IPS-11a (cell line): ENCODE data around the gene C3orf62.

Source experiments
- H3K4me3 ChIP-seq: one replicate; pipeline ENCODE4 v1.5.1; 2013; ENCODE audit warnings: low read depth, low read length, control low read depth

C3orf62 gene

GRCh38 chr3:49276475-49277382 lies at the start of gene C3orf62:
TSS of gene C3orf62 (minus strand) at chr3:49277232. CDS start at chr3:49276872, 360 bp downstream.
- peak within 1 kb of the TSS; percentile 10 for H3K4me3 ChIP-seq

DNA sequence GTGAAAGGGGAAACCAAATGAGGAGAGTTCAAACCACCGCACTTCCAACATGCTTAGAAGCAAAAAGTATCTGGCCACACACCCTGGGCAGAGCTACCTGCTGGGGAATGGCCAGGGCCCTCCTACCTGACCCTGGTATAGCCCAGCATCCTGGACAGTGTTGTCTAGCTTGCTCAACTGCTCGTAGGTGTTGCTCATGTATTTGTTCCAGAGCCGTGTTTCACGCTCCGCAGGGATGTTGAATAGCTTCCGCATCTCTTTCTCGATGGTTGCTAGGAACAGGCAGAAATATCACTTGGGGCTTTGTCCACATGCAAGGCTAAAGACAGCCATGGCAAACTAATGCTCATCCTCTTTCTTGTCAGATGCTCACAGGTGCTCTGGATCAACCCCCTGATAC lies 47.7 kb upstream of the C3orf62 start:
- H3K4me3 ChIP-seq, result no peak overlapping the region

GRCh38 chr3:49316696-49317457 lies 39.8 kb upstream of the C3orf62 start:
- H3K4me3 ChIP-seq, result no peak overlapping the region

DNA sequence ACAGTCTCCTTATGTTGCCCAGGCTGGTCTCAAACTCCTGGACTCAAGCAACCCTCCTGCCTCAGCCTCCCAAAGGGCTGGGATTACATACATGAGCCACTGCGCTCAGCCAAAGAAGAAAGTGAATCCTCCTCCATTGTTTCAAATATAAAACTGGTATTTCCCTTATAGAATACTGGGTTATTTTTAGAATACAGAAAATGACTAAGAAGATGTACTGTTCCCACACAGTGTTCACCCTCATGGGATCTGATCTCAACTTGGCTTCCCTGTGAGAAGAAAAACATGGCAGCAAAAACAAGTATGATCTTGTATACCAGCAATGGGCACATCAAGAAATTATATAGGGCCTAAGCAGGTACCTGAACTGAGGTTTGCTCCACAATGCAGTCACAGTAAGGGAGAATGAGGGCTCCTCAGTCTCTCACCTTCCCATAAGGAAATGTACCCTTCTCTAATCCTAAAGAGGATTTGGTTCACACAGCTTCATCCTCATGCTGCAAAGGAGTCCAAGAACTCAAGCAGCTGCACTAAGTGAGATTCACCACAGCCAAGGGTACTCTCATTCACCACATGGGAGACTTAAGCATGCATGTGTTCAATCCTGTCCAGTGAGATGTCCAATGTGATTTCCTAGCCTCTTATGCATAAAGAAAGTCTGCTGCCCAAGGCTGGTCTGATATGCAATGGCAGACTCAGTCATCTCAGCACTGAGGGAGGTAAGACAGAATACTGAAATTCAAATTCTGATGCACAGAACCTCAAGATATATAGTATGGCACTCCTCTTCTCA lies 37.1 kb upstream of the C3orf62 start:
- H3K4me3 ChIP-seq, result no peak overlapping the region

- H3K4me3 ChIP-seq, result no peak overlapping the region
Observed at GRCh38 chr3:49311283-49311682, 34.3 kb upstream of the C3orf62 start.

DNA sequence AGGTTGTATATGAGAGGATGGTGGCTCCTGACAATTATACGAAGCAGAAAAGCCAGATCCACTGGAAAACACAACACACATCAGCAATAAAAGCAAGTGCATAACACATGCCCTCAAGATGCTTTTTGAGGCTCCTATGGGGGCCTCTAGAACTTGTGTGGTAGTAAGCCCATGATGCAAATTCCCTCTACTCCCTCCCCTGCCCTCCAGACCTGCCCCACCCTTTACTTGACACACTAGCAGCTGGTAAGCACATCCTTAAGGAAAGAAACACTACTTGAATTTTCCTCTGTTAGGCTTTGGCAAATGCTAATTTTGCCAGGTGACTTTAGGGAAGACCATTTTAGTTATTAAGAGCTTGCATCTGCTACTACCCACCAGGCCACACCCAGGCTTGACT lies 33.6 kb upstream of the C3orf62 start:
- no peak overlapping the region for H3K4me3 ChIP-seq

- H3K4me3 ChIP-seq, result no peak overlapping the region
Observed at GRCh38 chr3:49305608-49306007, 28.6 kb upstream of the C3orf62 start.

DNA sequence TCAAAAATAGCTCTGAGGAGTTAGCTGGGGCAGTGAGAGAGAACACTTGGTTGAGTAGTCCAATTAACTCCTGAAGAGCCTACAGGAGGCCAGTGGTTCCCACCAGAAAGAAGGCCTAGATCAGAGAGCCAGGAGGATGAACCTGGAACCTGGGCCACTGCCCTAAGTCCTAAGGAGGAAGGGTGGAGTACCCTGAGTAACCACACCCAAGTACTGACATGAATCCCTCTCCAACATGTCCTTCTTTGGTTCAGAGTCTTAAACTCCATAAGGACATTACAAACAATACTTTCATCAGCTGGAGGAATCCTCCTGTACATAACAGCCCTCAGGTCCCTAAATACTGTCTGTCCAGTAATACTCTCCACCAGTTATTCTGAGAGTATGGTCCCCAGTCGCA lies 25.6 kb upstream of the C3orf62 start:
- H3K4me3 ChIP-seq, result no peak overlapping the region

GRCh38 chr3:49300595-49300994 lies 23.6 kb upstream of the C3orf62 start:
- H3K4me3 ChIP-seq, result no peak overlapping the region

DNA sequence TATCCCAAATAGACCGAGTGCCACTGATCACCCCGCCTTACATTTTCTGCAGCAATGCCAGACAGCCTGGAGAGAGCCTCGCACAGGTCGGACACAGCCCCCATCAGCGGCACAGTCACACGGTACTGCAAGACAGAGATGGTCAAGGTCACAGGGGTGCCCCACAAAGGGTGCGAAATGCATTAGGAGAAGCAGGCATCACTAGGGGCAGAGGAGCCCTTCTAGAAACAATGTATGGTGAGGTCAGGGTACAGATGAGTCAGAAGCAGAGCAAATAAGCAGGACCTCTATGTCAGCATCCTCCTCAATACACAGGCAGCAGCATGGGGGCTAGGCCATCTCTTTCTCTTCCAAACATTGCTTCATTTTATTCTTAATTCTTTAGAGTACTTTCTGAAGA lies 21.5 kb upstream of the C3orf62 start:
- no peak overlapping the region for H3K4me3 ChIP-seq

DNA sequence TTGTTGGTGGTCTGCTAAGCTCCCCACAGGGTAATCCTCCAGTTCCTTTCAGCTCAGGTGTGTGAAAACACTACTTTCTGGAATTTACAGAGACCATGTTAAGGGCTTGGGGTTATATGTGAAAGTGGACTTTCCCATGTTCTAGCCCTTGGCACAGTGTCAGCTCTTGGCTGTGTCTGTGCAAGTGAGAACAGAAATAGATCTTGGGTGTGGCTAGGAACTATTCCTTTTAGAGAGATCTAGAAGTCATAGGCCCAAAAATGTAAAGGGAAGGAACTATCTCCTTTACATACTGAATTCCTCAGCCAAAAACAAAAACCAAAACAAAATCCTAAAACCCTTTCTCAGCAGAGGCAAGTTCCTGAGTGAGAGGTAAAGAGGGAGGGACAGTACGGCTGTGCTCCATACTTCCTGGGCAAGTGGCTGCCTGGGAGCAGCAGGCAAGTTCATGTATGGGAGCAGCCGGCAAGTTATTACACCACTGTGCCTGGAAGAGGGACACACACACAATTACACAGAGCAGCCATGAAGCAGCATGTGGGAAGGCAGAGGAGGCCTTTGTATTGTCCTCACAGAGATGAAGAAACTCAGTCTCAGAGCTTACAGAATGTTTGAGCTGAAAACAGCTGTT lies 19.9 kb upstream of the C3orf62 start:
- H3K4me3 ChIP-seq, result no peak overlapping the region

DNA sequence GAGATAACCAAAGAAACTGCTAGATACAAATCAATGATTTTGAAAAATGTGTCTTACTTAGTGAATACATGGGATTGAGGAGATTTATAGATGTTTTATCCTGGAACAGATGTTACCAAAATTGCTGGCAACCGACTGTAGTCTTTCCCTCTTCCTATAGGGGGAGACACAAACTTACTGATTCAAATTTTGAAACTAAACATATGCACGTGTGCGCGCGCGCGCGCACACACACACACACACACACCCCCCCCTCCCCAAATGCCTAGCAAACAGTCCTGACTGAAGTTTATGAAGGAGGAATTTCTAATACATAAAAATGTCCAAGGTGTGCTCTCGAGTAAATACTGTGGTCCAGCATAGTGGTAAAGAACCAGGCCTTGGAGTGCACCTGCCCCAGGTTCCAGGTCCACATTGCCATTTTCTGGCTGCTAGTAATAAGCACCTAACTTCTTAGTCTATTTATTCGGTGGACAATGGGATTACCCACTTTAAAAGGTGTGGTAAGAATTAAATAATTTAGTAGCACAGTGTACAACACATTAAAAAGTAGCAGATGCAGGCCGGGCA lies 18.5 kb upstream of the C3orf62 start:
- no peak overlapping the region for H3K4me3 ChIP-seq

GRCh38 chr3:49294343-49294742 lies 17.3 kb upstream of the C3orf62 start:
- no peak overlapping the region for H3K4me3 ChIP-seq

DNA sequence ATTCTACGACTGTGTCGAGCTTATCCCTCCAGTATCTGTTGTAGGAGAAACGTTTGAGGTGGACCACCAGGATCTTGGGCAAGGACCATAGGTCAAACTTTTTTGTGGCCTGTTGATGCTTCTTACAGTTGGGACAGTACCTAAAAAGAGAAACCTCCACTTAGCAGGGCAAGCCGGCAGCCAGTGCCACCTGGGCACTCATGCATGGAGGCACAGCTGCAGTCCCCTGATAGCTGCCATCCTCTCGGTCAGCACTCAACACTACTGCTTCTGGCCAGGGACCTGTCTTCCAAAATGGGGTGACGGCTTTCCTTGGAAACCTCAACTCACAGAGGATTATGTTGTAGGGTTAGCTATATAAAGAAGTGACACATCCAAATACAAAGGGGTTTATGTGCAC lies 7.0 kb upstream of the C3orf62 start:
- no peak overlapping the region for H3K4me3 ChIP-seq

- H3K4me3 ChIP-seq, result no peak overlapping the region
Observed at GRCh38 chr3:49279376-49279775, 2.3 kb upstream of the C3orf62 start.

GRCh38 chr3:49278548-49278947 lies 1.5 kb upstream of the C3orf62 start:
- no peak overlapping the region for H3K4me3 ChIP-seq

DNA sequence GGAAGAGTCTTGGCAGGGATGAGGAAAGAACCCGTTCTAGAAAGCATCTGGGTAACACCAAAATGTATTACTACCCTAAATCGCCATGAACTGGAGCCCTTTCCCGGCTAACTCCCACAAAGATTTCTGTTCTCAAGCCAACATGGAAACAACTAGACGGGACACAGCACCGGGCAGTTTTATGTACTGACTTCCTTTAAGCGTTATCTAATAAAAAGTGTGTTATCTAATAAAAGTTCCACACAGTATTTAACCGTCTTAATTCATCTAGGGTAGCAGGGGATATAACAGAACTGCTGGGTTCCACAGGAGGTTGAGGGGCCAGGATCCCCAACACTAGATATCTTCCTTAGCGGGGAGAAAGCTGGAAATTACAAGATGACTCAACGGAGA lies 347 bp upstream of the C3orf62 start:
- peak overlapping the region; percentile 10 for H3K4me3 ChIP-seq

DNA sequence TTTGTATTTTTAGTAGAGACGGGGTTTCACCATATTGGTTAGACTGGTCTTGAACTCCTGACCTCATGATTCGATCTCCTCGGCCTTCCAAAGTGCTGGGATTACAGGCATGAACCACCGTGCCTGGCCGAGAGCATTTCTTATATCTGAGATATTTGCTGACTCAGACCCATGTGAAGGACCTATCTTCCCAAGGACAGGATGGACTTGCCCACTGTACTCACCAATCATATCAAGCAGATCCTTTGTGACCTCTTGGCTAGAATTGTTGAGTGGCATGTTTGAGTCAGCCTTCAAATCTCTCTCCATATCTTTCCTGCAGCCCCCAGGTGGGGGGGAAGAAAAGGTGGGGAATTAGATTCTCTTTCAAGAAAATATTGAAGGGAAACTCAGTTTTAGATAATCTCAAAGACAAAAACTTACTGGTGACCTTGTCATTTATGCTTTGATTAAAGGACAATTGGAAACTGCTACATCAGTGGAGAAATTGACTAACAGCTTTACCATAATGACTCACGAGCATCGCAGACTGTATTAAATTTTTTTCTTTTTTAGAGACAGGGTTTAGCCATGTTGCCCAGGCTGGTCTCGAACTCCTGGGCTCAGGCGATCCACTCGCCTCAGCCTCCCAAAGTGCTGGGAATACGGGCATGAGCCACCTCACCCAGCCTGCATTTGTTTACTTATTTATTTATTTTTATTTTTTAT lies 3.1 kb downstream of the C3orf62 start:
- no peak overlapping the region for H3K4me3 ChIP-seq

DNA sequence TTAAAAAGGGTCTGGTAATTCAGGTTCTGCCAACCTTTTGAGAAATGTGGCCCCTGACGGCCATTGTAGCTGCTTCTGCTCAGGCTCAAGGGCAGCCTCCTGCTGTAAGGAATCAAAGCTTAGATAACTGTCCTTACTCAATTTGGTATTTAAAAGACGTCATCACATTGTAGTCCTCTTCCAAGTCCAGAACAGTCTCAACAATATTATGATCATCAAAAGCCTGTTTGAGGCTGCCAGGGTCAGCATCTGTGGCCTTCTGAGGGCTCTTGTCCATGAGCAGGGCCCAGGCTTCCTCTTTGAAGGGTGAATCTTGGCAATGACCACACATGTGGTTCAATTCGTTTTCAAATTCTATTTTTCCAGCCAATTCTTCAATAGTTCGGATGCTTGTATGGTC lies 6.0 kb downstream of the C3orf62 start:
- H3K4me3 ChIP-seq, result no peak overlapping the region

DNA sequence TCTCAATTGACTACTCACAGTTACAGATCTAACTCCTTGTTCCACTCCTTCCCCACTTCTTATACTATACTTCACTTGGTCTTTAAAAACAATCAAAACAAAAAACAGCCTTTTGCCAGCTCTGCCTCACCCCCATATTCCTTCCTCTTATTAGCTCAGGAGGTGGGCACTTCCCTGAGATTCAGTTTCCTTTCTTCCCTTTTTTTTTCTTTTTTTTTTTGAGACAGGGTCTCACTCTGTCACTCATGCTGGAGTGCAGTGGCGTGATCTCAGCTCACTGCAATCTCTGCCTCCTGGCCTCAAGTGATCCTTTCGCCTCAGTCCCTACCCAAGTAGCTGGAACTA lies 6.9 kb downstream of the C3orf62 start:
- no peak overlapping the region for H3K4me3 ChIP-seq
